Adipocyte (in vitro differentiated cells): Measurements from ENCODE around the gene RNF213.

Experiments
- DNase-seq: peaks from one replicate; pipeline ENCODE4 v3.0.0-alpha.2; 2015; ENCODE audit warnings: low read depth
- H3K27me3 ChIP-seq: replicated peaks from 2 replicates; pipeline ENCODE4 v1.7.0; 2013; ENCODE audit warnings: mild to moderate bottlenecking, low read length, moderate library complexity; ENCODE audit not compliant: control insufficient read depth, insufficient read depth
- H3K36me3 ChIP-seq: 2 replicates; pipeline ENCODE4 v1.7.0; 2013; ENCODE audit warnings: low read length, mild to moderate bottlenecking, moderate library complexity; ENCODE audit not compliant: control insufficient read depth, insufficient read depth, severe bottlenecking
- H3K4me1 ChIP-seq: 2 replicates; pipeline ENCODE4 v1.7.0; 2013; ENCODE audit warnings: mild to moderate bottlenecking, low read length, moderate library complexity; ENCODE audit not compliant: control insufficient read depth, insufficient read depth
- H3K4me3 ChIP-seq: 2 replicates; pipeline ENCODE4 v1.7.0; 2013; ENCODE audit warnings: mild to moderate bottlenecking, low read length, moderate library complexity
- H3K9ac ChIP-seq: 2 replicates; pipeline ENCODE4 v1.7.0; 2013; ENCODE audit warnings: mild to moderate bottlenecking, low read length, moderate library complexity
- H3K9me3 ChIP-seq: 2 replicates; pipeline ENCODE4 v1.7.0; 2013; ENCODE audit warnings: mild to moderate bottlenecking, low read length, moderate library complexity; ENCODE audit not compliant: control insufficient read depth

Gene RNF213

GRCh38 chr17:80260791-80261158 is at the start of gene RNF213:
Gene RNF213, plus strand, starts transcription at chr17:80260852. Its CDS starts 2,830 bp downstream, at chr17:80263682.
- Histone ChIP-seq H3K9ac (peak within 1 kb of the TSS; percentile 98), H3K4me1 (peaks cover 34% of the 10 kb centered on the region), H3K36me3 (no peaks in the 10 kb centered on the region), H3K4me3 (peak within 1 kb of the TSS; percentile 92), H3K9me3 (no peaks in the 10 kb centered on the region), H3K27me3 (no peaks in the 10 kb centered on the region)
- peak; percentile 75 for DNase-seq

GRCh38 chr17:80212109-80212508 is 48.5 kb upstream of the RNF213 start:
- Histone ChIP-seq H3K4me1 (no peaks in the 10 kb centered on the region), H3K4me3 (no peak overlapping the region), H3K9me3 (no peaks in the 10 kb centered on the region), H3K36me3 (peaks cover 67% of the 10 kb centered on the region), H3K9ac (no peak overlapping the region), H3K27me3 (no peaks in the 10 kb centered on the region)
- DNase-seq: no peak

- no peaks in the 10 kb centered on the region for H3K4me1 ChIP-seq
- no peaks in the 10 kb centered on the region for H3K9me3 ChIP-seq
- H3K36me3 ChIP-seq: peaks cover 71% of the 10 kb centered on the region
- DNase-seq: no peak
- H3K9ac ChIP-seq: no peak overlapping the region
- H3K27me3 ChIP-seq: no peaks in the 10 kb centered on the region
- H3K4me3 ChIP-seq: no peak overlapping the region
These were observed 48.1 kb upstream of the RNF213 start for GRCh38 chr17:80212511-80212910.

GRCh38 chr17:80212962-80213642 is 47.5 kb upstream of the RNF213 start:
- Histone ChIP-seq H3K9me3 (no peaks in the 10 kb centered on the region), H3K9ac (no peak overlapping the region), H3K4me1 (no peaks in the 10 kb centered on the region), H3K27me3 (no peaks in the 10 kb centered on the region), H3K36me3 (peaks cover 76% of the 10 kb centered on the region), H3K4me3 (no peak overlapping the region)
- DNase-seq: no peak

- Histone ChIP-seq H3K27me3 (no peaks in the 10 kb centered on the region), H3K4me3 (no peak overlapping the region), H3K9me3 (no peaks in the 10 kb centered on the region), H3K36me3 (peaks cover 72% of the 10 kb centered on the region), H3K4me1 (no peaks in the 10 kb centered on the region), H3K9ac (no peak overlapping the region)
- no peak for DNase-seq
These were observed 47.0 kb upstream of the RNF213 start for GRCh38 chr17:80213643-80213975.

- Histone ChIP-seq H3K27me3 (no peaks in the 10 kb centered on the region), H3K9ac (no peak overlapping the region), H3K4me1 (peaks cover 2% of the 10 kb centered on the region), H3K36me3 (peaks cover 66% of the 10 kb centered on the region), H3K9me3 (no peaks in the 10 kb centered on the region), H3K4me3 (no peak overlapping the region)
- no peak for DNase-seq
These were observed 46.4 kb upstream of the RNF213 start for GRCh38 chr17:80214012-80214877.

GRCh38 chr17:80214878-80215210 is 45.8 kb upstream of the RNF213 start:
- Histone ChIP-seq H3K4me3 (no peak overlapping the region), H3K4me1 (peaks cover 4% of the 10 kb centered on the region), H3K9me3 (no peaks in the 10 kb centered on the region), H3K36me3 (peaks cover 60% of the 10 kb centered on the region), H3K27me3 (no peaks in the 10 kb centered on the region), H3K9ac (no peak overlapping the region)
- DNase-seq: no peak

GRCh38 chr17:80216473-80217456 is 43.9 kb upstream of the RNF213 start:
- DNase-seq: no peak
- no peak overlapping the region for H3K4me3 ChIP-seq
- H3K36me3 ChIP-seq: peaks cover 42% of the 10 kb centered on the region
- no peaks in the 10 kb centered on the region for H3K9me3 ChIP-seq
- H3K4me1 ChIP-seq: peaks cover 8% of the 10 kb centered on the region
- H3K27me3 ChIP-seq: no peaks in the 10 kb centered on the region
- no peak overlapping the region for H3K9ac ChIP-seq

- Histone ChIP-seq H3K9me3 (no peaks in the 10 kb centered on the region), H3K27me3 (no peaks in the 10 kb centered on the region), H3K4me3 (no peak overlapping the region), H3K36me3 (peaks cover 34% of the 10 kb centered on the region), H3K9ac (no peak overlapping the region), H3K4me1 (peaks cover 8% of the 10 kb centered on the region)
- DNase-seq: no peak
These were observed 42.8 kb upstream of the RNF213 start for GRCh38 chr17:80217703-80218362.

- Histone ChIP-seq H3K9ac (no peak overlapping the region), H3K36me3 (peaks cover 34% of the 10 kb centered on the region), H3K4me1 (peaks cover 8% of the 10 kb centered on the region), H3K9me3 (no peaks in the 10 kb centered on the region), H3K27me3 (no peaks in the 10 kb centered on the region), H3K4me3 (no peak overlapping the region)
- DNase-seq: no peak
These were observed 42.3 kb upstream of the RNF213 start for GRCh38 chr17:80218391-80218790.
